ENCODE measurements around the gene DRD1.

Gene DRD1

GRCh38 chr5:175444060-175444904 is at the start of gene DRD1:
TSS of gene DRD1 (minus strand) at chr5:175444182. CDS start at chr5:175443099, 1,083 bp downstream.
- DNase-seq (peak; percentile 76), ATAC-seq (peak; percentile 78)

GRCh38 chr5:175493726-175494125 is 49.7 kb upstream of the DRD1 start:
- DNase-seq (no peak), ATAC-seq (no peak)

- ATAC-seq, result no peak
- no peak for DNase-seq
Measured at GRCh38 chr5:175493260-175493659, 49.3 kb upstream of the DRD1 start.

- DNase-seq (no peak), ATAC-seq (no peak)
Measured at GRCh38 chr5:175491223-175491622, 47.2 kb upstream of the DRD1 start.

GRCh38 chr5:175489693-175490443 is 45.9 kb upstream of the DRD1 start:
- ATAC-seq (no peak), DNase-seq (no peak)

- no peak for DNase-seq
- ATAC-seq, result no peak
Measured at GRCh38 chr5:175487514-175488222, 43.7 kb upstream of the DRD1 start.

GRCh38 chr5:175485631-175486030 is 41.6 kb upstream of the DRD1 start:
- ATAC-seq (no peak), DNase-seq (no peak)

- ATAC-seq, result no peak
- DNase-seq, result no peak
Measured at GRCh38 chr5:175484829-175485228, 40.8 kb upstream of the DRD1 start.

GRCh38 chr5:175484322-175484721 is 40.3 kb upstream of the DRD1 start:
- ATAC-seq (no peak), DNase-seq (no peak)

- DNase-seq (no peak), ATAC-seq (no peak)
Measured at GRCh38 chr5:175483337-175483736, 39.4 kb upstream of the DRD1 start.

GRCh38 chr5:175479125-175479881 is 35.3 kb upstream of the DRD1 start:
- DNase-seq (no peak), ATAC-seq (no peak)

- ATAC-seq (peak; percentile 85), DNase-seq (peak; percentile 88)
Measured at GRCh38 chr5:175478384-175479124, 34.6 kb upstream of the DRD1 start, which contains the start of gene SFXN1. TSS of gene SFXN1 (plus strand) at chr5:175478560. CDS start at chr5:175492104, 13,544 bp downstream.

- ATAC-seq (no peak), DNase-seq (no peak)
Measured at GRCh38 chr5:175478008-175478383, 34.0 kb upstream of the DRD1 start.

- ATAC-seq, result no peak
- no peak for DNase-seq
Measured at GRCh38 chr5:175477440-175477839, 33.5 kb upstream of the DRD1 start.

- DNase-seq (no peak), ATAC-seq (no peak)
Measured at GRCh38 chr5:175475248-175475647, 31.3 kb upstream of the DRD1 start.

GRCh38 chr5:175472378-175472777 is 28.4 kb upstream of the DRD1 start:
- ATAC-seq, result no peak

GRCh38 chr5:175471628-175472027 is 27.6 kb upstream of the DRD1 start:
- DNase-seq (peak; percentile 63), ATAC-seq (peak; percentile 94)

More at GRCh38 chr5:175472378-175472777, 28.4 kb upstream of the DRD1 start:
- no peak for DNase-seq

GRCh38 chr5:175471196-175471595 is 27.2 kb upstream of the DRD1 start:
- DNase-seq (no peak), ATAC-seq (no peak)

- DNase-seq (no peak), ATAC-seq (no peak)
Measured at GRCh38 chr5:175470781-175471180, 26.8 kb upstream of the DRD1 start.

- DNase-seq (no peak), ATAC-seq (no peak)
Measured at GRCh38 chr5:175469916-175470315, 25.9 kb upstream of the DRD1 start.

GRCh38 chr5:175468892-175469291 is 24.9 kb upstream of the DRD1 start:
- DNase-seq, result no peak
- ATAC-seq, result no peak
